Endometrium (tissue), 2 donors: ENCODE data around the gene RBM43.

Experiments used
- FAIRE-seq: peaks from 2 replicates; lab custom pipeline; 2012; peaks lifted over from hg19 to GRCh38; lab: Jason Lieb, UNC
- donor health status: control.
- donor health status: control.

RBM43 gene

GRCh38 chr2:151217343-151217742, 44.3 kb downstream of the RBM43 start:
- FAIRE-seq: no peak

- no peak for FAIRE-seq
Observed at GRCh38 chr2:151207100-151207499, 54.6 kb downstream of the RBM43 start.

- FAIRE-seq: no peak
Observed at GRCh38 chr2:151206446-151206968, 55.2 kb downstream of the RBM43 start.

GRCh38 chr2:151205571-151205970, 56.1 kb downstream of the RBM43 start:
- FAIRE-seq: no peak

GRCh38 chr2:151204756-151205155, 56.9 kb downstream of the RBM43 start:
- no peak for FAIRE-seq

- FAIRE-seq: no peak
Observed at GRCh38 chr2:151200844-151201243, 60.8 kb downstream of the RBM43 start.

- no peak for FAIRE-seq
Observed at GRCh38 chr2:151200277-151200676, 61.4 kb downstream of the RBM43 start.

- FAIRE-seq: no peak
Observed at GRCh38 chr2:151198645-151199044, 63.0 kb downstream of the RBM43 start.
